GM12878 (cell line): ENCODE results near the gene EXOC4. TPM values are rescaled to one million over a fixed set of nuclear protein-coding genes. Genes with fewer than 3 reads are reported as not detected.

Experiments
- ATAC-seq: fragments of 200-7000 bp; cut with Tn5 transposase; 3 replicates; pipeline ENCODE4 v1.9.1; 2020; ENCODE audit warnings: mild to moderate bottlenecking, moderate library complexity
- BruUV-seq: library from RNA; stranded (reverse); fragments of 400-500 nt; replicated peaks from 2 replicates; lab custom pipeline; 2021; lab: Mats Ljungman, UMichigan
- CTCF ChIA-PET: fragments of 300-600 bp; sonication (Branson Sonifier 250); formaldehyde crosslinking; extraction: SDS; loops from one replicate; lab custom pipeline; 2021; ENCODE audit warnings: inconsistent platforms; lab: Yijun Ruan, JAX
- POLR2A ChIA-PET: fragments of 350-600 bp; formaldehyde crosslinking; extraction: SDS; loops from one replicate; lab custom pipeline; 2021; ENCODE audit warnings: inconsistent platforms; lab: Charles Lee
- RAD21 ChIA-PET: fragments of 300-600 bp; sonication (Branson Sonifier 250); formaldehyde crosslinking; loops from one replicate; lab custom pipeline; 2023; ENCODE audit warnings: antibody characterized with exemption; ENCODE audit not compliant: unreplicated experiment; lab: Charles Lee
- SMC1A ChIA-PET: fragments of 300-600 bp; sonication (Branson Sonifier 250); formaldehyde crosslinking; loops from one replicate; lab custom pipeline; 2023; ENCODE audit not compliant: unreplicated experiment, uncharacterized antibody; lab: Charles Lee
- DNase-seq: peaks from one replicate; pipeline ENCODE4 v3.0.0-alpha.2; 2011; ENCODE audit warnings: low read depth, low spot score
- FAIRE-seq: peaks from 3 replicates; lab custom pipeline; 2011; peaks lifted over from hg19 to GRCh38; lab: Jason Lieb, UNC
- H2AFZ ChIP-seq: 2 replicates; pipeline ENCODE4 v1.6.0; 2011; ENCODE audit warnings: low read depth, low read length, control low read depth; ENCODE audit not compliant: control insufficient read depth
- H3K27ac ChIP-seq: 2 replicates; pipeline ENCODE4 v1.5.1; 2011; ENCODE audit warnings: control low read depth; ENCODE audit not compliant: control insufficient read depth, insufficient read depth
- H3K27me3 ChIP-seq, 2 experiments: replicated peaks in 1 of 2; 2 replicates each; pipeline versions ENCODE4 v1.6.0 to v1.6.1; 2011; ENCODE audit warnings: low read length in 1 of 2; ENCODE audit not compliant: control insufficient read depth in 2 of 2, insufficient read depth in 2 of 2
- H3K36me3 ChIP-seq, 2 experiments: 2 replicates each; pipeline ENCODE4 v1.5.1; 2011; ENCODE audit warnings: low read length in 1 of 2; ENCODE audit not compliant: control insufficient read depth in 2 of 2, insufficient read depth in 2 of 2
- H3K4me1 ChIP-seq: 2 replicates; pipeline ENCODE4 v1.6.1; 2011; ENCODE audit warnings: mild to moderate bottlenecking, low read length, moderate library complexity, mixed read lengths; ENCODE audit not compliant: control insufficient read depth, insufficient read depth
- H3K4me2 ChIP-seq: 2 replicates; pipeline ENCODE4 v1.6.0; 2011; ENCODE audit warnings: control low read depth; ENCODE audit not compliant: control insufficient read depth, insufficient read depth
- H3K4me3 ChIP-seq: fragments of 200-600 bp; sonication (generic); 2 replicates; pipeline ENCODE4 v1.5.1; 2016
- H3K79me2 ChIP-seq: 2 replicates; pipeline ENCODE4 v1.6.0; 2011; ENCODE audit warnings: low read length; ENCODE audit not compliant: control insufficient read depth, insufficient read depth
- H3K9ac ChIP-seq: 2 replicates; pipeline ENCODE4 v1.8.0; 2011; ENCODE audit warnings: low read length, control low read depth, mixed read lengths; ENCODE audit not compliant: control insufficient read depth, insufficient read depth
- H3K9me3 ChIP-seq: replicated peaks from 3 replicates; pipeline ENCODE4 v1.5.1; 2011; ENCODE audit warnings: mild to moderate bottlenecking, low read length; ENCODE audit not compliant: control insufficient read depth, insufficient read depth
- H4K20me1 ChIP-seq: 2 replicates; pipeline ENCODE4 v1.6.0; 2011; ENCODE audit not compliant: control insufficient read depth, insufficient read depth
- E4F1 ChIP-seq: fragments of 450-650 bp; IDR thresholded peaks from 2 replicates; pipeline ENCODE4 v1.6.1; 2018; ENCODE audit warnings: borderline replicate concordance, mild to moderate bottlenecking; ENCODE audit not compliant: partially characterized antibody
- NR2C2 ChIP-seq: IDR thresholded peaks from 2 replicates; pipeline ENCODE4 v1.6.1; 2011; ENCODE audit warnings: borderline replicate concordance, low read depth; ENCODE audit not compliant: control insufficient read depth, insufficient read length
- PAX5 ChIP-seq: IDR thresholded peaks from 2 replicates; pipeline ENCODE4 v1.6.1; 2011; ENCODE audit warnings: low read depth, low read length, borderline replicate concordance
- RBBP5 ChIP-seq: fragments of 200-600 bp; sonication (generic); conservative IDR thresholded peaks from 2 replicates; pipeline ENCODE4 v1.6.1; 2016
- RELB ChIP-seq: fragments of 450-650 bp; IDR thresholded peaks from 2 replicates; pipeline ENCODE4 v1.6.1; 2017; ENCODE audit warnings: low read depth, mild to moderate bottlenecking, moderate library complexity
- WGBS: methylation state at CpG from one replicate; pipeline ENCODE4 v1.1.6; 2016; ENCODE audit warnings: low lambda C conversion rate; ENCODE audit not compliant: insufficient replicate concordance, insufficient coverage; ENCODE audit errors: missing lambda C conversion rate; 5-methylcytosine and 5-hydroxymethylcytosine counted together
- in situ Hi-C: fragments of 300-500 bp; cut with MboI; formaldehyde crosslinking; loops from 9 replicates; pipeline ENCODE4 v1.14.3; 2018; ENCODE audit warnings: mixed read lengths
- intact Hi-C: fragments of 100-400 bp; cut with micrococcal nuclease; formaldehyde crosslinking; loops from one replicate; pipeline ENCODE4 v1.14.2; 2022; ENCODE audit not compliant: unreplicated experiment
- polyA plus RNA-seq, 11 experiments: library from polyadenylated mRNA; depleted of rRNA in 4 of 11; unstranded in 6 of 11; stranded (reverse) in 5 of 11; fragments of >200 nt; fragmentation: Nextera tagmentation in 4 of 11; fragmentation: Illumina TruSeq in 1 of 11; extraction: Ambion mirVana in 4 of 11; extraction: Trizol in 1 of 11; gene quantifications; 1 replicate in 1 of 11; 2 replicates in 10 of 11; pipeline versions ENCODE4 v1.2.1 to v1.2.3, GENCODE V29; 2011 to 2016; ENCODE audit warnings: inconsistent platforms in 2 of 11, missing spikeins in 2 of 11, low read depth in 1 of 11
- total RNA-seq, 4 experiments: library from RNA; depleted of rRNA in 3 of 4; stranded (reverse); fragments of >200 nt in 3 of 4; fragmentation: Illumina TruSeq in 1 of 4; extraction: Trizol in 1 of 4; gene quantifications; 2 replicates each; pipeline versions ENCODE4 v1.2.1 to v1.2.3, GENCODE V29; 2013 to 2021
- TF ChIP-seq, protein P1 (sequence below): fragments of 450-650 bp; IDR thresholded peaks from 2 replicates; pipeline ENCODE4 v1.6.1; 2016; ENCODE audit warnings: mild to moderate bottlenecking, moderate library complexity, borderline replicate concordance
- TF ChIP-seq, protein P2 (sequence below): fragments of 450-650 bp; formaldehyde crosslinking; IDR thresholded peaks from 2 replicates; pipeline ENCODE4 v1.4.0; 2020; ENCODE audit warnings: mild to moderate bottlenecking, moderate library complexity

The EXOC4 gene
- total and polyA plus RNA-seq, 10 of the 15 experiments (the other 5 are each of a cell fraction or from before 2014, with no cell fraction given): 13.2 to 44.5 (median 29.6) TPM

DNA sequence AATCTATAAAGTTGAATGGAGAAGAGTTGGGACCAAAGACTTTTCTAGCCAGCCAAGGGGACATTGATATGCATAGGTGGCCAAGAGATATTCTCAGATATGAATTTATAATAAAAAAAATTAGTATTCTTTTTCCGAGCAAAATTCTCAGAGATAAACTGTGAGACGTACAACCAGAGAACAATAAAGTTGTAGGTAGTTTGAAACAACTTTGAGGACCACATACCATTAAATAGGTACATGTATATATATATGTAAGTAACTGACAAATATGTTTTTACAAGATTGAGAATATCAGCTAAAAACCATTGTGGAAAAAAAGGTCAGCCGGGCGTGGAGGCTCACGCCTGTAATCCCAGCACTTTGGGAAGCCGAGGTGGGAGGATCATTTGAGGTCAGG, 56.5 kb downstream of the EXOC4 start:
- no peak overlapping the region for H3K9ac ChIP-seq
- intact Hi-C loops: no loop called here
- BruUV-seq: no TSS peak
- H3K27me3 ChIP-seq: no peaks in the 10 kb centered on the region
- no peak overlapping the region for H3K4me3 ChIP-seq
- POLR2A ChIA-PET: interaction anchor here (0.6 kb wide), 1 partner anchor 18 kb away, joined by 3 read pairs; no protein-coding TSS in a partner anchor
- 96% methylated on average over 6 of the region's 6 CpGs for WGBS
- no peaks in the 10 kb centered on the region for H4K20me1 ChIP-seq
- FAIRE-seq (no peak), ATAC-seq (no peak), DNase-seq (no peak)
- CTCF ChIA-PET: no interaction called here
- no peak overlapping the region for H3K27ac ChIP-seq
- H3K79me2 ChIP-seq: no peaks in the 10 kb centered on the region
- no peaks in the 10 kb centered on the region; the same call in 2 of the 3 replicates for H3K9me3 ChIP-seq
- H2AFZ ChIP-seq: no peak overlapping the region
- H3K36me3 ChIP-seq: peaks cover 0 to 8% of the 10 kb centered on the region in 2 experiments; a peak in 3 of 4 replicates
- RAD21 ChIA-PET: no interaction called here
- peaks cover 3% of the 10 kb centered on the region; the same call in 1 of the 2 replicates for H3K4me1 ChIP-seq
- TF ChIP-seq NR2C2: no peak
- TF ChIP-seq, protein P1, sequence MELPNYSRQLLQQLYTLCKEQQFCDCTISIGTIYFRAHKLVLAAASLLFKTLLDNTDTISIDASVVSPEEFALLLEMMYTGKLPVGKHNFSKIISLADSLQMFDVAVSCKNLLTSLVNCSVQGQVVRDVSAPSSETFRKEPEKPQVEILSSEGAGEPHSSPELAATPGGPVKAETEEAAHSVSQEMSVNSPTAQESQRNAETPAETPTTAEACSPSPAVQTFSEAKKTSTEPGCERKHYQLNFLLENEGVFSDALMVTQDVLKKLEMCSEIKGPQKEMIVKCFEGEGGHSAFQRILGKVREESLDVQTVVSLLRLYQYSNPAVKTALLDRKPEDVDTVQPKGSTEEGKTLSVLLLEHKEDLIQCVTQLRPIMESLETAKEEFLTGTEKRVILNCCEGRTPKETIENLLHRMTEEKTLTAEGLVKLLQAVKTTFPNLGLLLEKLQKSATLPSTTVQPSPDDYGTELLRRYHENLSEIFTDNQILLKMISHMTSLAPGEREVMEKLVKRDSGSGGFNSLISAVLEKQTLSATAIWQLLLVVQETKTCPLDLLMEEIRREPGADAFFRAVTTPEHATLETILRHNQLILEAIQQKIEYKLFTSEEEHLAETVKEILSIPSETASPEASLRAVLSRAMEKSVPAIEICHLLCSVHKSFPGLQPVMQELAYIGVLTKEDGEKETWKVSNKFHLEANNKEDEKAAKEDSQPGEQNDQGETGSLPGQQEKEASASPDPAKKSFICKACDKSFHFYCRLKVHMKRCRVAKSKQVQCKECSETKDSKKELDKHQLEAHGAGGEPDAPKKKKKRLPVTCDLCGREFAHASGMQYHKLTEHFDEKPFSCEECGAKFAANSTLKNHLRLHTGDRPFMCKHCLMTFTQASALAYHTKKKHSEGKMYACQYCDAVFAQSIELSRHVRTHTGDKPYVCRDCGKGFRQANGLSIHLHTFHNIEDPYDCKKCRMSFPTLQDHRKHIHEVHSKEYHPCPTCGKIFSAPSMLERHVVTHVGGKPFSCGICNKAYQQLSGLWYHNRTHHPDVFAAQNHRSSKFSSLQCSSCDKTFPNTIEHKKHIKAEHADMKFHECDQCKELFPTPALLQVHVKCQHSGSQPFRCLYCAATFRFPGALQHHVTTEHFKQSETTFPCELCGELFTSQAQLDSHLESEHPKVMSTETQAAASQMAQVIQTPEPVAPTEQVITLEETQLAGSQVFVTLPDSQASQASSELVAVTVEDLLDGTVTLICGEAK: peak; percentile 56; the same call in 1 of the 2 replicates
- no peak for TF ChIP-seq PAX5
- TF ChIP-seq RELB: no peak
- TF ChIP-seq, protein P2, sequence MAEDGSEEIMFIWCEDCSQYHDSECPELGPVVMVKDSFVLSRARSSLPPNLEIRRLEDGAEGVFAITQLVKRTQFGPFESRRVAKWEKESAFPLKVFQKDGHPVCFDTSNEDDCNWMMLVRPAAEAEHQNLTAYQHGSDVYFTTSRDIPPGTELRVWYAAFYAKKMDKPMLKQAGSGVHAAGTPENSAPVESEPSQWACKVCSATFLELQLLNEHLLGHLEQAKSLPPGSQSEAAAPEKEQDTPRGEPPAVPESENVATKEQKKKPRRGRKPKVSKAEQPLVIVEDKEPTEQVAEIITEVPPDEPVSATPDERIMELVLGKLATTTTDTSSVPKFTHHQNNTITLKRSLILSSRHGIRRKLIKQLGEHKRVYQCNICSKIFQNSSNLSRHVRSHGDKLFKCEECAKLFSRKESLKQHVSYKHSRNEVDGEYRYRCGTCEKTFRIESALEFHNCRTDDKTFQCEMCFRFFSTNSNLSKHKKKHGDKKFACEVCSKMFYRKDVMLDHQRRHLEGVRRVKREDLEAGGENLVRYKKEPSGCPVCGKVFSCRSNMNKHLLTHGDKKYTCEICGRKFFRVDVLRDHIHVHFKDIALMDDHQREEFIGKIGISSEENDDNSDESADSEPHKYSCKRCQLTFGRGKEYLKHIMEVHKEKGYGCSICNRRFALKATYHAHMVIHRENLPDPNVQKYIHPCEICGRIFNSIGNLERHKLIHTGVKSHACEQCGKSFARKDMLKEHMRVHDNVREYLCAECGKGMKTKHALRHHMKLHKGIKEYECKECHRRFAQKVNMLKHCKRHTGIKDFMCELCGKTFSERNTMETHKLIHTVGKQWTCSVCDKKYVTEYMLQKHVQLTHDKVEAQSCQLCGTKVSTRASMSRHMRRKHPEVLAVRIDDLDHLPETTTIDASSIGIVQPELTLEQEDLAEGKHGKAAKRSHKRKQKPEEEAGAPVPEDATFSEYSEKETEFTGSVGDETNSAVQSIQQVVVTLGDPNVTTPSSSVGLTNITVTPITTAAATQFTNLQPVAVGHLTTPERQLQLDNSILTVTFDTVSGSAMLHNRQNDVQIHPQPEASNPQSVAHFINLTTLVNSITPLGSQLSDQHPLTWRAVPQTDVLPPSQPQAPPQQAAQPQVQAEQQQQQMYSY (CRISPR knock-in tag): no peak
- TF ChIP-seq E4F1: no peak
- no peak for TF ChIP-seq RBBP5
- in situ Hi-C loops: no loop called here
- no peak overlapping the region for H3K4me2 ChIP-seq
- SMC1A ChIA-PET: no interaction called here
